ENCODE results near the gene MLXIP.
"Not testable (repeated sequence)": the region's sequence is repeated elsewhere in the genome, so short reads cannot be mapped to it uniquely, and the experiment has no call there.

Gene MLXIP

GRCh38 chr12:122051231-122051876 is 27.2 kb upstream of the MLXIP start:
- Histone ChIP-seq H2AFZ (ENCODE audit: low read depth, low read length) (no peak overlapping the region), H3K4me3 (ENCODE audit: low read depth in 1 of 2, low read length in 2 of 2) (no peak overlapping the region), H3K79me2 (ENCODE audit: insufficient read depth, low read length) (peaks cover 8% of the 10 kb centered on the region; the same call in 1 of the 2 replicates), H3K4me2 (ENCODE audit: insufficient read depth, low read length) (no peak overlapping the region), H4K20me1 (ENCODE audit: insufficient read depth, low read length) (peaks cover 30% of the 10 kb centered on the region), H3K4me1 (ENCODE audit: insufficient read depth, low read length) (no peaks in the 10 kb centered on the region), H3K27ac (ENCODE audit: low read length) (no peak overlapping the region), H3K36me3 (ENCODE audit: insufficient read depth, low read length) (peaks cover 78% of the 10 kb centered on the region), H3K27me3 (ENCODE audit: insufficient read depth, low read length, poor library complexity) (no peaks in the 10 kb centered on the region), H3K9me3 (ENCODE audit: insufficient read depth, low read length, severe bottlenecking) (no peaks in the 10 kb centered on the region), H3K9ac (ENCODE audit: low read depth, low read length) (no peak overlapping the region)
- no peak for ATAC-seq (ENCODE audit: insufficient read depth, low read depth)
- TF ChIP-seq CTCF (IDR thresholded peaks at IDR 0.05; ENCODE audit: borderline replicate concordance, extremely low read depth, low read length, poor library complexity, severe bottlenecking) (no peak), EZH2 (IDR thresholded peaks at IDR 0.05; ENCODE audit: borderline replicate concordance, low read depth, low read length, severe bottlenecking) (no peak)
- no peak for DNase-seq

- peaks cover 10% of the 10 kb centered on the region; the same call in 1 of the 2 replicates for H3K79me2 ChIP-seq (ENCODE audit: insufficient read depth, low read length)
- no peak overlapping the region for H3K4me2 ChIP-seq (ENCODE audit: insufficient read depth, low read length)
- H3K4me1 ChIP-seq (ENCODE audit: insufficient read depth, low read length) = no peaks in the 10 kb centered on the region
- no peak overlapping the region for H3K4me3 ChIP-seq (ENCODE audit: low read depth in 1 of 2, low read length in 2 of 2)
- DNase-seq (no peak), ATAC-seq (ENCODE audit: insufficient read depth, low read depth) (no peak)
- H3K27ac ChIP-seq (ENCODE audit: low read length) = no peak overlapping the region
- no peaks in the 10 kb centered on the region for H3K9me3 ChIP-seq (ENCODE audit: insufficient read depth, low read length, severe bottlenecking)
- H3K27me3 ChIP-seq (ENCODE audit: insufficient read depth, low read length, poor library complexity) = no peaks in the 10 kb centered on the region
- H3K36me3 ChIP-seq (ENCODE audit: insufficient read depth, low read length) = peaks cover 84% of the 10 kb centered on the region
- H2AFZ ChIP-seq (ENCODE audit: low read depth, low read length) = no peak overlapping the region
- no peak overlapping the region for H3K9ac ChIP-seq (ENCODE audit: low read depth, low read length)
- H4K20me1 ChIP-seq (ENCODE audit: insufficient read depth, low read length) = peaks cover 39% of the 10 kb centered on the region
- TF ChIP-seq EZH2 (IDR thresholded peaks at IDR 0.05; ENCODE audit: borderline replicate concordance, low read depth, low read length, severe bottlenecking) (no peak), CTCF (IDR thresholded peaks at IDR 0.05; ENCODE audit: borderline replicate concordance, extremely low read depth, low read length, poor library complexity, severe bottlenecking) (no peak)
Measured at GRCh38 chr12:122052285-122052684, 26.3 kb upstream of the MLXIP start.

GRCh38 chr12:122054842-122055520 is 23.6 kb upstream of the MLXIP start:
- Histone ChIP-seq H3K79me2 (ENCODE audit: insufficient read depth, low read length) (peaks cover 10% of the 10 kb centered on the region; the same call in 1 of the 2 replicates), H3K9me3 (ENCODE audit: insufficient read depth, low read length, severe bottlenecking) (no peaks in the 10 kb centered on the region), H3K27me3 (ENCODE audit: insufficient read depth, low read length, poor library complexity) (no peaks in the 10 kb centered on the region), H3K4me1 (ENCODE audit: insufficient read depth, low read length) (no peaks in the 10 kb centered on the region), H3K4me3 (ENCODE audit: low read depth in 1 of 2, low read length in 2 of 2) (no peak overlapping the region), H3K9ac (ENCODE audit: low read depth, low read length) (no peak overlapping the region), H3K27ac (ENCODE audit: low read length) (no peak overlapping the region), H2AFZ (ENCODE audit: low read depth, low read length) (no peak overlapping the region), H3K36me3 (ENCODE audit: insufficient read depth, low read length) (peaks cover 87% of the 10 kb centered on the region), H3K4me2 (ENCODE audit: insufficient read depth, low read length) (no peak overlapping the region), H4K20me1 (ENCODE audit: insufficient read depth, low read length) (peaks cover 36% of the 10 kb centered on the region)
- no peak for ATAC-seq (ENCODE audit: insufficient read depth, low read depth)
- DNase-seq = no peak
- TF ChIP-seq EZH2 (IDR thresholded peaks at IDR 0.05; ENCODE audit: borderline replicate concordance, low read depth, low read length, severe bottlenecking) (no peak), CTCF (IDR thresholded peaks at IDR 0.05; ENCODE audit: borderline replicate concordance, extremely low read depth, low read length, poor library complexity, severe bottlenecking) (no peak)

GRCh38 chr12:122056406-122056805 is 22.1 kb upstream of the MLXIP start:
- not testable (repeated sequence) for H3K4me2 ChIP-seq (ENCODE audit: insufficient read depth, low read length); ATAC-seq (ENCODE audit: insufficient read depth, low read depth); H3K27ac ChIP-seq (ENCODE audit: low read length); DNase-seq; H3K79me2 ChIP-seq (ENCODE audit: insufficient read depth, low read length); H2AFZ ChIP-seq (ENCODE audit: low read depth, low read length); H3K4me3 ChIP-seq (ENCODE audit: low read depth in 1 of 2, low read length in 2 of 2); H3K27me3 ChIP-seq (ENCODE audit: insufficient read depth, low read length, poor library complexity); H3K4me1 ChIP-seq (ENCODE audit: insufficient read depth, low read length); H3K9me3 ChIP-seq (ENCODE audit: insufficient read depth, low read length, severe bottlenecking); H3K9ac ChIP-seq (ENCODE audit: low read depth, low read length)
- H3K36me3 ChIP-seq (ENCODE audit: insufficient read depth, low read length) = peaks cover 88% of the 10 kb centered on the region
- peaks cover 29% of the 10 kb centered on the region for H4K20me1 ChIP-seq (ENCODE audit: insufficient read depth, low read length)
